Ovary (tissue), 3 donors: Measurements from ENCODE around the gene BTN1A1.
"Not testable (repeated sequence)": the region's sequence is repeated elsewhere in the genome, so short reads cannot be mapped to it uniquely, and the experiment has no call there.

ENCODE experiments used
- CTCF ChIP-seq, 3 donors: fragments of 450-650 bp in 2 of 3; fragments of 200-600 bp in 1 of 3; IDR thresholded peaks; one replicate each; pipeline versions ENCODE4 v1.5.1 to v1.8.0; 2016 to 2022; ENCODE audit warnings: antibody characterized with exemption in 3 of 3, mild to moderate bottlenecking in 1 of 3
- EP300 ChIP-seq: sonication (generic); formaldehyde crosslinking; IDR thresholded peaks from one replicate; pipeline ENCODE4 v1.6.1; 2017; ENCODE audit warnings: antibody characterized with exemption
- POLR2A ChIP-seq: fragments of 450-650 bp; IDR thresholded peaks from one replicate; pipeline ENCODE4 v1.6.1; 2017; ENCODE audit warnings: antibody characterized with exemption, mild to moderate bottlenecking, moderate library complexity
- donor health status: DM: no; HTN: no; CAD: no.

- TF ChIP-seq CTCF (IDR thresholded peaks at IDR 0.05); POLR2A; EP300: not testable (repeated sequence)
These were observed 24.2 kb downstream of the BTN1A1 start for GRCh38 chr6:26524314-26524713.
